Measurements from ENCODE around the gene SATB2.

DNA sequence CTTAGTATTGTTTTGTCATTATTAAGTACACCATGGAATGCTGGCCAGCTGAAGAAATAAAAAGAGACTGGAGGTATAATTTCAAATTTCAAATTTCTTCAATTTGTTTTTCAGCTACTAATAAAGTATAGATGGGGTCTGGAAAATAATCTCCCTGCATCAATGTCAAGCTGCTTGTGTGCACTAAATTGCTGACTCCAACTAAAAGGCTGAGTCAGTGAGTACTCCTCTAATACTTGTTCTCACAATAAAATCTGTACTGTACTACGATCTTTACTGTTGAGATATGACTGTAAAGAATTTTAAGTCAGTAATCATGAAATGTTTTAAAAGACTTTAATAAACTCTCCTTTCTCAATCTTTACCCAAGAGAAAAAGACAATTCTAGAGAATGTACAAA lies 131.9 kb downstream of the SATB2 start:
- TF ChIP-seq CTCF (IDR thresholded peaks at IDR 0.05; ENCODE audit: low read depth, low read length, poor library complexity, severe bottlenecking) = no peak
- TF ChIP-seq EZH2phosphoT487 (IDR thresholded peaks at IDR 0.05; ENCODE audit: borderline replicate concordance, low read length) = no peak
